ENCODE data around the gene PDC.

- TF ChIP-seq, protein P1, sequence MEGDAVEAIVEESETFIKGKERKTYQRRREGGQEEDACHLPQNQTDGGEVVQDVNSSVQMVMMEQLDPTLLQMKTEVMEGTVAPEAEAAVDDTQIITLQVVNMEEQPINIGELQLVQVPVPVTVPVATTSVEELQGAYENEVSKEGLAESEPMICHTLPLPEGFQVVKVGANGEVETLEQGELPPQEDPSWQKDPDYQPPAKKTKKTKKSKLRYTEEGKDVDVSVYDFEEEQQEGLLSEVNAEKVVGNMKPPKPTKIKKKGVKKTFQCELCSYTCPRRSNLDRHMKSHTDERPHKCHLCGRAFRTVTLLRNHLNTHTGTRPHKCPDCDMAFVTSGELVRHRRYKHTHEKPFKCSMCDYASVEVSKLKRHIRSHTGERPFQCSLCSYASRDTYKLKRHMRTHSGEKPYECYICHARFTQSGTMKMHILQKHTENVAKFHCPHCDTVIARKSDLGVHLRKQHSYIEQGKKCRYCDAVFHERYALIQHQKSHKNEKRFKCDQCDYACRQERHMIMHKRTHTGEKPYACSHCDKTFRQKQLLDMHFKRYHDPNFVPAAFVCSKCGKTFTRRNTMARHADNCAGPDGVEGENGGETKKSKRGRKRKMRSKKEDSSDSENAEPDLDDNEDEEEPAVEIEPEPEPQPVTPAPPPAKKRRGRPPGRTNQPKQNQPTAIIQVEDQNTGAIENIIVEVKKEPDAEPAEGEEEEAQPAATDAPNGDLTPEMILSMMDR (IDR thresholded peaks at IDR 0.05) = no peak
- TF ChIP-seq POLR2A (IDR thresholded peaks at IDR 0.05) = no peak
Measured at GRCh38 chr1:186426118-186426517, 34.8 kb downstream of the PDC start.
